Mononuclear cell (primary cell): Measurements from ENCODE around the gene LPAR1. TPM values are rescaled to one million over a fixed set of nuclear protein-coding genes. Genes with fewer than 3 reads are reported as not detected.

ENCODE experiments used
- H3K27me3 ChIP-seq: 2 replicates; pipeline ENCODE4 v1.6.0; 2011; ENCODE audit warnings: low read length, control low read depth; ENCODE audit not compliant: insufficient read depth
- H3K4me1 ChIP-seq: 2 replicates; pipeline ENCODE4 v1.5.1; 2011; ENCODE audit warnings: mild to moderate bottlenecking, low read length, control low read depth; ENCODE audit not compliant: insufficient read depth
- H3K4me3 ChIP-seq: 2 replicates; pipeline ENCODE4 v1.5.1; 2011; ENCODE audit warnings: mild to moderate bottlenecking, low read length, moderate library complexity
- H3K9me3 ChIP-seq: 2 replicates; pipeline ENCODE4 v1.5.1; 2011; ENCODE audit warnings: low read depth, mild to moderate bottlenecking, control low read depth, low read length
- total RNA-seq: library from RNA; depleted of rRNA; stranded (reverse); fragments of >200 nt; gene quantifications from one replicate; pipeline ENCODE4 v1.2.3, GENCODE V29; 2012

Gene LPAR1
- total RNA-seq, 1 donor: 1.7 TPM

DNA sequence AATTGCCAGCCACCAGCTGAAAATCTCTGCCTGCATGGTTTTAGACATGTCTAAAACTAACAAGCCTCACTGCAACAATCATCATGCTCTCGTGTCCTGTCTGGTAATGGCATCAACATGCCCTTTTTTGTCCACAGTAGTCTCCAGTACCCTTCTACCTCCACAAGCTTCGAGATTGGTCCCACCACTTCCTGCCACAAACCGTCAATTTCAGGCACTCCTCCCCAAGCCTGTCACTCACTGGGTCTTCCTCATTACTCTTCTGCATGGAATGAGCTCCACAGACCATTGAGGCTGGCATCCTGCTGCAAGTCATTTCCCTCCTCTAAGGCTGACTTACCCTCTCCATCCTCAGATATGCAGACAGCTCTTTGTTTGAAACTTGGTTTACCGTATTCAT lies 9.0 kb downstream of the LPAR1 start:
- no peaks in the 10 kb centered on the region for H3K9me3 ChIP-seq
- no peak overlapping the region for H3K4me3 ChIP-seq
- peaks cover 6% of the 10 kb centered on the region for H3K4me1 ChIP-seq
- H3K27me3 ChIP-seq: peaks cover 6% of the 10 kb centered on the region

DNA sequence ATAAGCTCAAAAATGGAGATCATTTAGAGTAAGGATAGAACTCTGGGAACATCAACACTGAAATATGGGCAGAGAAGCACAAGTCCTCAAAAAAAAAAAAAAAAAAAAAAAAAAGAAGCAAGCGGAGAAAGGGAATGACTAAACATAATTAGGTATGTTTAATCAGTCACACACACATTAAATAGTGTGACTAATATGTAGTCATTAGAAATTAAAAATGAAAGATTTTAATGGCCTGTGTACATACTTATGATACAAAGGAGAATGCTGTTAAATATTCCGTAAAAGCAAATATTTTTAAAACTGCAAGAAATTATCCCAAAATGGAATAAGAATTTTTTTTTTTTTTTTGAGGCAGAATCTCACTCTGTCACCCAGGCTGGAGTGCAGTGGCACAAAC lies 10.5 kb downstream of the LPAR1 start:
- Histone ChIP-seq H3K27me3 (peaks cover 2% of the 10 kb centered on the region), H3K9me3 (no peaks in the 10 kb centered on the region), H3K4me1 (peaks cover 6% of the 10 kb centered on the region), H3K4me3 (no peak overlapping the region)

DNA sequence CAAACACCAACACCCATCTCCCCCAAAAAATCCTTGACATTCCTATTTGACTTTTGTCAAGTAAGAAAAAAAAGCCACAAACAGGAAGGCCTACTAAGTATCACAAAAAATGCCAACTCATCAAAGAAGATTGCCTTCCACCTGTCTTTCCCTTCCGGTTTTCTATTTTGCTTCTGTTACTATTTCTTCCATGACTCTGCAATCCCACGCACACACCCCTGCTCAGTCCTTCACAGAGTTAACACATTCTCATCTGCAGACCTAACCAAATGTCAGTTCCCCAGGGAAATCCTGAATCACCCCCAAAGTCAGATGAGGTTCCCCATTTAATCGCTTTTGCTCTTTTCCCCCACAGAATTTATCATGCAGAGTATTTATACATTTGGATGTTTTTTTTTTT lies 15.1 kb downstream of the LPAR1 start:
- Histone ChIP-seq H3K27me3 (no peaks in the 10 kb centered on the region), H3K4me1 (peaks cover 9% of the 10 kb centered on the region), H3K9me3 (no peaks in the 10 kb centered on the region), H3K4me3 (no peak overlapping the region)

DNA sequence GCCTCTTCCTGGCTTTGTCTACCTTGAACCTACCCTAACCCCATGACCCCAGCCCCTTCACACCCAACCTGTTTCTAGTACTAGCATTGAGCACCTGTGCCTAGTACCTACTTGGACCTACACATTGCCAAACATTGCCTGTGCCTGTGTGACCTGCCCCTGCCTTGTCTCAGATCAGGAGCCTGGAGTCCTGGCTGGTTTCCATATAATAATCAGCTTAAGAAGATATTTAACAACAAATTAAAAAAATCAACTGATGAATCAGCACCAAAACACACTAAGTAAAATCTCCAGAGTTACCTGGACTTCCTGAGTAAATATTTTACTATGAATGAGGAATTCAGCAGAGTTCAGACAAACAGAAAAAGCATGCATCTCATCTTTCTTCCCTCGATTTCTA lies 17.7 kb downstream of the LPAR1 start:
- Histone ChIP-seq H3K27me3 (no peaks in the 10 kb centered on the region), H3K4me3 (no peak overlapping the region), H3K4me1 (peaks cover 29% of the 10 kb centered on the region), H3K9me3 (no peaks in the 10 kb centered on the region)

DNA sequence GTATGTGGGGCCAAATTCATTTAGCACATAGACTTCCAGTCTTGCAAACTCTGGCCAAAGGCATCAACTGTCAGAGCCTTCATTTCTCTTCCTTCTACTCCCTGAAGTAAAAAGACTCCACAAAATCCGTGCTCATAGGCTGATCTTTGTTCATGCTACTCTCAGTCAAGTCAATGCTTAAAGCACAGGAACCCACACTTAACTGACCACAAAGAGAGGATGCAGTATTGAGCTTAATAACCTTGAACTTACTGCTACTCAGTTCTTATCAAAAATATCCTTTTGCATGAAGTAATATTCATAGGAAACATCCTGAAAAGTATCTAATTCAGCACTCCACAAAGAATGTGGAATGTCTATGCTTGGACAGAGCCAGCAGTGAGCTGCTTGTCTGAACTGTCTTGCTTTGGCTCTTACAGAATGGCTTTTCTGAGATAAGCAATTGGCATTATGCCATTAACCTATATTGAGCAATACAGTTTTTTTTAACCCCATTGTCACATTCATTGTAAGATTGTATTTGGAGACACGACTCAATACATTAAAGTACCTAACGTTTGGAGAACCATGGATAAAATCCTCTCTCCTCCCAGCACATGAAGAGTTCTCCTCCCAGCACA lies 21.7 kb downstream of the LPAR1 start:
- H3K27me3 ChIP-seq: no peaks in the 10 kb centered on the region
- peaks cover 20% of the 10 kb centered on the region for H3K4me1 ChIP-seq
- H3K4me3 ChIP-seq: no peak overlapping the region
- no peaks in the 10 kb centered on the region for H3K9me3 ChIP-seq

DNA sequence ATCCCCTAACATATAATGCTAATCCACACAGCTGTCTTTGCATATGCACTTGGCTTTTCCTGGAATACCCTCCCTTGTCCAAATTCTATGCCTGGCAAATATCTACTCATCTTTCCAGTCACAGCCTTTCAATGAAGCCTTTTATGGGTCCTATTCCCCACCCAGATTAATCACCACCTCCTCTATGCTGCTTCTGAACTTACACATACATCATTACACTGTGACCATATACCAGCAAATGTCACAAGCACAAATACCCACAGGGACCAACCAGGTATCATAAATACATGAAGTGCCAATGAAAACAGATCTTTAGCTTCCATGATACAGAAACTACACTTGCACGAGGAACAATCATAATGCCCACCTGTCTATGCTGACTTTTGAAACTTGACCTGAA lies 22.3 kb downstream of the LPAR1 start:
- no peaks in the 10 kb centered on the region for H3K27me3 ChIP-seq
- no peaks in the 10 kb centered on the region for H3K9me3 ChIP-seq

DNA sequence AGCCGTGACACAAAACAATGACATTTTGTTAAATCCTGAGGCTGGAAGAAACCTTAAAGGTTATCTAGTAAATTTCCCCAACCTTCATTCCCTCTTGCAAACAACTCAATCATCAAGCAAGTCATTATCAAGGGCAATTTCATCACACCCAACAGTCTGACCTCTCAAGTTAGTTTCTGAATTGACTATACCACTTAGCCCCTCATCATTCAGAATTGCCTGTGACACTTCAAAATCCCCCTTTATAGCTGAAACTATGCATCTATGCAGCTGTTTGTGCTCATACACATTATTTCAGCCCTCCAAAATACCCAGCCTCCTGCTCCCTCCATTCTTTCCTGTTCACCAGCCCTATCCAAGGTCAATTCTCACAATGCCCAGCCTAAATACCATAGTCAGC lies 24.6 kb downstream of the LPAR1 start:
- Histone ChIP-seq H3K9me3 (no peaks in the 10 kb centered on the region), H3K4me1 (peaks cover 20% of the 10 kb centered on the region), H3K4me3 (no peak overlapping the region), H3K27me3 (no peaks in the 10 kb centered on the region)

More for the DNA sequence above, 22.3 kb downstream of the LPAR1 start:
- H3K4me1 ChIP-seq: peaks cover 20% of the 10 kb centered on the region
- no peak overlapping the region for H3K4me3 ChIP-seq

DNA sequence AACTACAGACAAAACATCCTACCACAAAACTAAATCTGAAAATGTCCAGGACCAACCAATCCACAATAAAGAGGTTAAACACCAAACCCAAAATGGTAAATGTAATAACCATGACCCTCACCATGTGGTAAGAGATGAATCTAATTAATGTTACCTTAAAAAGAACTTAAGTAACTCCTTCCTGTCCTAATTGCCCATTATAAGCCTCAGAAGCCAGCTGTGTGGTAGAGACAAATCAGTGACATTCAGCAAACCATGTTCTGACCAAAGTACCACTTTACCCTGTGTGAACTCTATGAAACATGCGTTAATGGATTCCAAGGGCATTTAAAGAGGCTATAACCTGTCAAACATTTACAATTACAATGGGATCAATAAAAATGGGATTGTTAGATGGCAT lies 25.0 kb downstream of the LPAR1 start:
- Histone ChIP-seq H3K27me3 (no peaks in the 10 kb centered on the region), H3K9me3 (no peaks in the 10 kb centered on the region), H3K4me3 (no peak overlapping the region), H3K4me1 (peaks cover 20% of the 10 kb centered on the region)

DNA sequence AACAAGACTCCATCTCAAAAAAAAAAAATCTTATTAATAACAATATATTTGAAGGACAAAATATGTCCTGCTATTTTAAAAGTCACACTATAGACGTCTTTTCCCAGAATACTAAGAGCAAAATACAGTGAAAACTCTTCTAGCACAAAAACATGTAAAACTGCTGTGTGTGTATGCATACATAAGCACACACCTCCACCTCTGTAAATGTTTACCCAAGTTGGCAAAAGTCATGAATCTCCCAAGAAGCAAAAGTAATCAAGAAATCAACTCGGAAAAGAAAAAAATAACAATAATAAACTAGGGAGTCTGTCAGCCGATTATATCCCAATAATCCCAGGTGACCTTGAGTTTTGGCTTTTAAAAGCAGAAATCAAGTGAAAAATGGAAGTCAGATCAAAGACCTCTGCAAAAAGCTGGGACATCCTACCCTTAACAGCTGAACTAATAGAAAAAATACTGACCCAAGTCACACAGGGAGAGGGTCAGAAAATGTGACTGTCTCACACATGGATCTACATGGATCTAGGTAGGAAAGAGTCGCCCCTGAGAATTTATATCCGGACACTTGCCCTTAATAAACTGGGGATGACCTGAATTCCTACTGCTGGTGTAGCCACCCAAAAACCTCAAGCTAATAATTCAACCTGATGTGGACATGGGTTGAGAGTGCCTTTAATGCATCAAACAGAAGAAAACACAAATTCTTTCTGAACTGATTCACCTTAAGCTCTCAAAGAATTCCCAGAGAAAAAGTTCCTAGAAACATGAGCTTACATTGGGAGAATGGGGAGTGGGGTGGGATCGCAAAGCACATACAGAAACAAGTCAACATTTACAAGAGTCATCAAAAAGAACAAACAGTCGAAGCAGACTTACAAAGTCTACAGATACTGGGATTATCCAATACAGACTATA lies 29.9 kb downstream of the LPAR1 start:
- H3K4me3 ChIP-seq: no peak overlapping the region
- H3K9me3 ChIP-seq: no peaks in the 10 kb centered on the region
- no peaks in the 10 kb centered on the region for H3K4me1 ChIP-seq
- no peaks in the 10 kb centered on the region for H3K27me3 ChIP-seq

DNA sequence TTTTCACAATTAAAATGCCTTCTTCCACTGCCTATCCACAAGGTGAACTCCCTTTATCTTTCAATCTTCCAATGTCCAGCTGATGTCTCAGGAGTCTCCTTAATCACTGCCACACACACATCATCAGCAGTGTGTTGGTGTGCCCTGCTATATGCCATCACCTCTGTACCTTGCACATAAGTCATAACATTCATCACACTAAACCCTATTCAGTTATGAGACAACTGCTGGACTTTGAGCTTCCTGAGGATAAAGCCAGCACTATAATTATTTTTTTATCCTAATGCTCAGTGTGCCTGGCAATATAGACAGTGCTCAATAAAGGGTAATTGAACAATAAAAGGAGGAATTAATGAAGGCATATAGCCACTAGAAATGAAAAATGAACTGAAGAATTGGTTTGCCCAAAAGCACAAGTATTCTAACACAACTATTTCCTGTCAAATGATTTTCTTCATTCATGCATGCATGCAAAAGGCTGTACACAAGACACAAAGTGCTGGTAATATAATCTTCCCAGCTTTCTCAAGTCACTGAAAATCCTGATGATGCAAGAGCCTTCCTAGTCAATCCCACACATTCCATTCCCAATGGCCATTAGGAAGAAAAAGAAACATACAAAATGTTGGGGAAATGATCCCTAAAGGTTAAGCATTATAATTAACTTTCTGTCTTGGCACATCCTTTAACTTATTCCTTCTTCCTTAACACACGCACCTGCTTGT lies 32.4 kb downstream of the LPAR1 start:
- Histone ChIP-seq H3K4me1 (no peaks in the 10 kb centered on the region), H3K4me3 (no peak overlapping the region), H3K9me3 (no peaks in the 10 kb centered on the region), H3K27me3 (no peaks in the 10 kb centered on the region)

DNA sequence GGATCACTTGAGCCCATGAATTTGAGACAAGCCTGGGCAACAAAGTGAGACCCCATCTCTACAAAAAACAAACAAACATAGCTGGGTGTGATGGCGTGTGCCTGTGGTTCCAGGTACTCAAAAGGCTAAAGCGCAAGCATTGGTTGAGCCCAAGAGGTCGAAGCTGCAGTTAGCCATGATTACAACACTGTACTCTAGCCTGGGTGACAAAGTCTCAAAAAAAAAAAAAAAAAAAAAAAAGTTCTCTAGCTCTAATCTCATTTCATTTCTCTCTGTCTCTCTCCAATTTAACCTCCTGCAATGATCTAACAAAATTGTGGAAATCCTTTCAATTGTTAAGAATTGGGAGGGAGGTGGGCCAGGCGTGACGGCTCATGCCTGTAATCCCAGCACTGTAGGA lies 33.3 kb downstream of the LPAR1 start:
- no peaks in the 10 kb centered on the region for H3K4me1 ChIP-seq

DNA sequence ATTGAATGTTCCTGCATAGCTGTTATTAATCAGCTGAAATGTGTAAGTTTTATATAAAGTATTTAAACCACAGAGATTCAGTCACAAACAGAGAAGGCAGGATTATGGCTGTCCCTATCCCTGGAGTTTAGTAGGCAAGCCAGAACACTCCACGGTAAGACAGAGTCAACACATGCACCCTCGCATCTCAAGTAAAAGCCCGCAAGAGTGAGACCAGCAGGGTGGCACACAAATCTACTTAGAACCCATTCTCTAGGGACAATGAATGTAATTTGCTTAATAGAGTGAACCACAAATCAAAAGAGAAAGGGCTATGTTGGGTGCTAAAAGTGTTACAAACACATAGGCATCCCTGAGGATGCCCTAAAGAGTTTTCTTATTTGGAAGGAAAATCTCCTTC lies 35.1 kb downstream of the LPAR1 start:
- no peaks in the 10 kb centered on the region for H3K27me3 ChIP-seq
- no peak overlapping the region for H3K4me3 ChIP-seq
- no peaks in the 10 kb centered on the region for H3K4me1 ChIP-seq
- H3K9me3 ChIP-seq: no peaks in the 10 kb centered on the region

More for the DNA sequence above, 33.3 kb downstream of the LPAR1 start:
- Histone ChIP-seq H3K4me3 (no peak overlapping the region), H3K27me3 (no peaks in the 10 kb centered on the region), H3K9me3 (no peaks in the 10 kb centered on the region)

DNA sequence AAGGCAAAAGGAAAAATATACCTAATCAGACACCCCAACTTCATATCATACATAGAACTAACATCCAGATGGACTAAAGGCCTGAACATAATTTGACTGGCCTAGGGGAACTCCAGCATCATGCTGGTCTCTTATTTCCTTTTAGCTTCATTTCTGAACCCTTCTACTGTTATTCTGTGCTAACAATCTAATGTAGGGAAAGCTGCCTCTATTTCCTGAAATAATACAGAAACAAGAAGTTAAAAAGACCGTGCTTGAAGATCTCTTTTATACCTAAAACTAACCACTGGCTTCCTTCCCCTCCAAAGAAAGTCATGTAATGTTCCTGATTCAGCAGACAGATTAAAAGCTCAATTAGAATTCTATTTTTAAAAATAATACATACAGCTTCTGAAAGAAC lies 36.7 kb downstream of the LPAR1 start:
- Histone ChIP-seq H3K9me3 (no peaks in the 10 kb centered on the region), H3K4me1 (no peaks in the 10 kb centered on the region), H3K27me3 (no peaks in the 10 kb centered on the region), H3K4me3 (no peak overlapping the region)

DNA sequence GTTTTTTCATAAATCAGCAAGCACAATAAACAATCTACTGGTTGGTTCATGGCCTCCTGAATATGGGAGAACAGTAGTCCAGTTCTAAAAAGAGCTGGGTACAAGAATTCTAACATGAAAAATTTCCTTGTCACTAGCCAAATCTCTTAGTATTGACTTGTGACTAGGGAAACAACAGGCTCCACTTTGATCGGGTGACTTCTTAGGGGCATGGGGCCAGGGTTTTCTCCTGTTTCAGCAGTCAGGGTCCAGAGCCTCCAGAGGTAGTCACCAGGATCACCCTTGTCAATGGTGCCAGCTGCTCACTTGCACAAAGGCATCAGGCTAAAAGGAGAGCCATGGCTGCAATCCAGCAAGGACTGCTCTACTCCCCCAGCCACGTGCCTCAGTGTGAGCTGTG lies 38.1 kb downstream of the LPAR1 start:
- Histone ChIP-seq H3K27me3 (no peaks in the 10 kb centered on the region), H3K4me1 (peaks cover 13% of the 10 kb centered on the region), H3K4me3 (no peak overlapping the region), H3K9me3 (no peaks in the 10 kb centered on the region)

DNA sequence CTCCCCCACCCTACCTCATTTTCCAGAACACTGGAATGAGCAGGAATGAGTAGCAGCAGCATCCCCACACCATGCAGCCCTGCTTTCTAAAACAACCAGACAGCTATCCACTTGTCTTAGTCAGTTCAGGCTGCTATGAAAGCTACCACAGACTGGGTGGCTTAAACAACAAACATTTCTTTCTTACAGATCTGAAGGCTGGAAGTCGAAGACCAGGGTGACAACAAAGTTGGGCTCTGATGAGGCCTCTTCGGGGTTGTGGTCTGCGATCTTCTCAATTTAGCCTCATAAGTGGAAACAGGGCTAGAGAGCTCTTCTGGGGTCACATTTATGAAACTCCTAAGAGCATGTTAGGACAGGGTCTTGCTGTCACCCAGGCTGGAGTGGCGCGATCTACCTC lies 38.9 kb downstream of the LPAR1 start:
- Histone ChIP-seq H3K4me1 (peaks cover 21% of the 10 kb centered on the region), H3K4me3 (no peak overlapping the region), H3K27me3 (no peaks in the 10 kb centered on the region), H3K9me3 (no peaks in the 10 kb centered on the region)
